C1 segment of cervical spinal cord (tissue), 14 donors: ENCODE measurements around the gene CNTF.
"Not testable (repeated sequence)": the region's sequence is repeated elsewhere in the genome, so short reads cannot be mapped to it uniquely, and the experiment has no call there.

Source experiments
- DNase-seq, 14 donors: peaks; one replicate each; lab custom pipeline; 2025; lab: John Stamatoyannopoulos, UW

The CNTF gene, protein sequence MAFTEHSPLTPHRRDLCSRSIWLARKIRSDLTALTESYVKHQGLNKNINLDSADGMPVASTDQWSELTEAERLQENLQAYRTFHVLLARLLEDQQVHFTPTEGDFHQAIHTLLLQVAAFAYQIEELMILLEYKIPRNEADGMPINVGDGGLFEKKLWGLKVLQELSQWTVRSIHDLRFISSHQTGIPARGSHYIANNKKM

GRCh38 chr11:58622344-58622743, at the start of gene CNTF:
Gene CNTF (plus strand): TSS chr11:58622665. CDS start chr11:58622753, 88 bp downstream.
- DNase-seq, result peak in 1 of 14 donors; percentile 39

DNA sequence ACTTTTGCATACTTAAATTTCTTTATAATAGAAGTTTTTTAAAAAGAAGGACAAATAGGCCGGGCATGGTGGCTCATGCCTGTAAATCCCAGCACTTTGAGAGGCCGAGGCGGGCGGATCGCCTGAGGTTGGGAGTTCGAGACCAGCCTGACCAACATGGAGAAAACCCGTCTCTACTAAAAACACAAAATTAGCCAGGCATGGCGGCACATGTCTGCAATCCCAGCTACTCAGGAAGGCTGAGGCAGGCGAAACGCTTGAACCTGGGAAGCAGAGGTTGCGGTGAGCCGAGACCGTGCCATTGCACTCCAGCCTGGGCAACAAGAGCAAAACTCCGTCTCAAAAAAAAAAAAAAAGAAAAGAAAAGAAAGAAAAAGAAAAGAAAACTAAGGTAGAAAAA, 49.6 kb upstream of the CNTF start:
- not testable (repeated sequence) for DNase-seq

DNA sequence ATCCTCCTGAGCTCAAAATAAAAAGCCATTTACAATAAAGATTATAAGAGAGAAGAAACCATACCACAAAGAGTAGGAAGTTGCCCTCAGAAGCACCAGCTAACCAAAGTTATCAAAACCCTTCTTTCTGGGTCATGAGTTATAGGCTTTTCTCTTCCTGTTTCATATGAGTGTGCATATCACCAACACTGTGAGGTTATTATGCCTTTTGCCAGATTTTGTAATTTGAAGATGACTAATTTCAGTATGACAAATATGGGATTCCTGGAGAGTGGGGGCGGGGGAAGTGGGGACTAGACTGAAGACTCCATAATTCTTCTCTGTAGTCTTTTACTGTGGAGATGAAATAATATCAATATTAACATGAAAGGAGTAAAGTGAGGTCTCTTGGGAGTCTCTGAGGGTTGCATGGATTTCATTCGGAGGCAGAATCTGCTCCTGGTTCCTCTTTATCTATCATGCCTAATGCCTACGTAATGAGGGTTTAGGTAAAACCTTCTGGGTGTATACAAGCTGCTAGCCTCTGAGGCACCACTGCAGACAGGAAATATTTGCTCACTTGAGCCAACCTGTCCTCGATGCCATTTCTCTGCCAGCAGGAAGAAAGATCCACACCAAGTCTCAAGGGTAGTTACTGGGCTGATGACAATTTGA, 48.9 kb upstream of the CNTF start:
- peak in 1 of 14 donors; percentile 1 for DNase-seq

DNA sequence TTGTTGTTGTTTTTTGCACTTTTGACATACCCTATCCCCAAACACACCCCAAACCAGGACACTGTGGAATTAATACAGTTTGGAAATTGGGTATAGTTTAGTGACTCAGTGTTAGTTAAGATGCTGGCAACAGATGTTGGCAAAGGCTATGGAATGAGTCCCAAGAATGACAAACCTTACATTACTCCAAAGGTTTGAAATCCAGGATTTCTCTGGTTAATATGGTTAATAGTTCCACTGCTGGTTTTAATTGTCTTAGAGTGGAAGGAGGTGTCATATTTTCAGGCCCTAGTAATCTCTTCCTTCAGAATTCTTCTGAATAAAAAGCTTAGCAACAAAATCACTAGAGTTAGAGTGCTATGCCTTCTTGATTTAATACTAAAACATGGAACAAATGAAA, 47.6 kb upstream of the CNTF start:
- no peak for DNase-seq

- DNase-seq, result peak in 6 of 14 donors; percentile 10 to 68 (median 38)
Observed at GRCh38 chr11:58575377-58576020, 47.0 kb upstream of the CNTF start, which contains the start of gene LPXN. Gene LPXN (minus strand): TSS chr11:58575856. CDS start chr11:58575772, 84 bp downstream.

- DNase-seq, result peak in 2 of 14 donors; percentile 2 to 33
Observed at GRCh38 chr11:58576887-58577471, 45.5 kb upstream of the CNTF start.

DNA sequence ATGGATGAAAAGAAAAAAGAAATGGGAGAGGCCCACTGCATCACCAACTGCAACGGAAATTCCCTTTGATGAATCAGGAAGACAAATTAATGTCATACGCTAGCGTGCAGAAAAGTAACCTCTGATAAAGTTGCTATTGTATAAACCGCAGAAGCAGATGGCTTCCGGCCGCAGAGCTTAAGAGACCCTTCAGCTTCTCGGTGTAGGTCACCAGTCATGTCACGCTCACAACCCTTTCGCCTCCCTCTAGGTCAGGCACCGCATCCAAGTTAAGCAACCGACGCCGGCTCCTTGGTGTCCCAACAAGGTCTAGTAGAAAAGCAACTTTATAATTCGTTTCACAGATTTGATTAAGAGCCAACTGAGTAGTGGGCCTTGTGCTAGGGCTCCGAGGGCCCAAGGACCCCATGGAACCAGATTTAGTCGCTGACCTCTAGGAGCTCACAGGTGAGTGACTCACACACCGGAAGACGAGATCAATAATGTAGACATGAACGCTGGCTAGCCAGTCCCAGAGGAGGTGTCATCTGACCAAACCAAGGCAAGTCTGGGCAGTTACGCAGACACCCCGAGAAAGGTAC, 44.8 kb upstream of the CNTF start:
- DNase-seq, result peak in 2 of 14 donors; percentile 59 to 67

GRCh38 chr11:58578136-58578634, 44.3 kb upstream of the CNTF start:
- peak; percentile 68 to 99 (median 94) for DNase-seq

- DNase-seq, result peak; percentile 70 to 98 (median 96)
Observed at GRCh38 chr11:58578635-58579191, 43.8 kb upstream of the CNTF start, which contains the start of gene ZFP91. Gene ZFP91 (plus strand): TSS chr11:58579063. CDS start chr11:58579282, 219 bp downstream.

- peak; percentile 45 to 95 (median 88) for DNase-seq
Observed at GRCh38 chr11:58579192-58580129, 43.0 kb upstream of the CNTF start.

GRCh38 chr11:58580311-58580710, 42.2 kb upstream of the CNTF start:
- peak in 1 of 14 donors; percentile 24 for DNase-seq

- DNase-seq, result no peak
Observed at GRCh38 chr11:58582437-58582836, 40.0 kb upstream of the CNTF start.

DNA sequence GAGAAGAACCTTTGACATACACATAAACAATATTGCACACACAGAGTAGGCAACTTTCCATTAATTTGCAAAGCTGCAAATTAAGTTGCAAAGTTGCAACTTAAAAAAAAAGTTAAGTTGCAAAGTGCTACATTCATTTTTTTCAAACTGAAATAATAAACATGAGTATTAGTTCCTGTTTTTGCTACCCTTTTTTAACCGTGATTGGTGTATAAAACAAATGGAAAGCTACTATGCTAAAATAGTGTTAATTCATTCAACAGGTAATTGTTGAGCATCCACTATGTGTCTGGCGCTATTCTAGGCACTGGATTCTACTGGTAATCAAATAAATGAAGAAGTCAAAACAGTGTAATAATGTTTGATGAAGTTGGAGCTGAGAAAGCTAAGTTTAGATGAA, 35.5 kb upstream of the CNTF start:
- DNase-seq, result no peak

- DNase-seq, result no peak
Observed at GRCh38 chr11:58591659-58592058, 30.8 kb upstream of the CNTF start.

DNA sequence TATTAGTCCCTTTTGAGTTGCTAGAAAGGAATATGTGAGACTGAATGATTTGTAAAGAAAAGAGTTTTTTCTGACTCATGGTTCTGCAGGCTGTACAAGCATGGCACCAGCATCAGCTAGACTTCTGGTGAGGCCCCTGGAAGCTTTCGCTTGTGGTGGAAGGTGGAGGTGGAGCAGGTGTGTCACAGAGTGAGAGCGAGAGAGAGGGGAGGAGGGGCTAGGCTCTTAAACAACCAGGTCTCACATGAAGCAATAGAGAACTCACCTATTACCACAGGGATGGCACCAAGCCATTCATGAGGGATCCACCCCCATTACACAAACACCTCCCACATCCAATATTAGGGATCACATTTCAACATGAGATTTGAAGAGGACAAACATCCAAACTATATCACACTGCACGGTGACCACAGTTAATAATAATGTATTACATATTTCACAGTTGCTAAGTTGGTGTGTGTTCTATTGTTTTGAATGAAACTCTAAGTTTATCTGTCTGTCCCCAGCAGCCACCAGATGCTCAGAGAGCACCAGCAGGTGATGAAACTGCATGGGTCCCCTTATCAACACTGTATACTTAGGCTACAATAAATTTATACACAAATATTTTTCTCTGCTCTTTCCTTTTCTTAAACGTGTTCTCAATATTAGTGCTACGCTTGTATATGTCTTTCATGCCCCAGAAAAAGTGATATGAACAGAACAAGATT, 29.5 kb upstream of the CNTF start:
- DNase-seq, result no peak

DNA sequence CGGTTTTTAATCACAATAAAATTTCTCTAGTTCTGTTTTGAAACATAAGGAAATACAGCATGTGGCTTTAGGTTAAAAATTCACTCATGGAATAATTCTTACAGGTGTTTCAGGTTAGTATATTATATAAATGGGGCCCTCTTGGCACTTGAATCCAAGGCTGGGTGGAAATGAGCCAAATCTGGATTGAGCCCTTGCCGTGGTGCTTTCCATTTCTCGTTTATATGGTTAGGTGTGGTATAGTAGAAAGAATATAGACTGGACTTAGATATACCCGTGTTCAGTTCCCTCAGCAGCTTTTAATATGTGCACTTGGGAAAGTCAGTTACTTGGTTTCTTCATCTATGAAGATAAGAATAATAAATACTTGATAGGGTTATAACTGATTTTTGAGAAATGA, 27.6 kb upstream of the CNTF start:
- no peak for DNase-seq

DNA sequence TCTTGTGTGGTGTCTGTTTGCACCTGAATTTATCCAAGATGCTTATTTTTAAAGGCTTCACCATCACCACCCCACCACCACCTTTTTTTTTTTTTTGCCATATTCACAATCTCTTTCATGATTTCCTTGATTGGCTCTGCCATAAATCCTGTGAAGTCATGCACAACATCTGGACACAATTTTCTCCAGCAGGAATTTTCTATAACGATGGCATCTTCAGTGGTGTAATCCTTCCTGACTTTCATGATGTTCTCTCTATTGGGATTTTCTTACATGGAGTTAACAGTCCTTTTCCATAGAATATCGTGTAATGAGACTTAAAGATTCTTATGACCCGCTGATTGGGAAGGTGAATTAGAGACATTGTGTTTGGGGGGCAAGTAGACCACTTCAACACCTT, 25.8 kb upstream of the CNTF start:
- no peak for DNase-seq

GRCh38 chr11:58597486-58598144, 24.9 kb upstream of the CNTF start:
- no peak for DNase-seq

- DNase-seq, result no peak
Observed at GRCh38 chr11:58600510-58600909, 22.0 kb upstream of the CNTF start.
